RCC 7860 (cell line): ENCODE measurements around the gene RTN4RL2.

Experiments used
- DNase-seq: peaks from one replicate; pipeline ENCODE4 v3.0.0-alpha.2; 2015; ENCODE audit warnings: low spot score
- FAIRE-seq: peaks from 2 replicates; lab custom pipeline; 2012; peaks lifted over from hg19 to GRCh38; lab: Jason Lieb, UNC

RTN4RL2 gene

DNA sequence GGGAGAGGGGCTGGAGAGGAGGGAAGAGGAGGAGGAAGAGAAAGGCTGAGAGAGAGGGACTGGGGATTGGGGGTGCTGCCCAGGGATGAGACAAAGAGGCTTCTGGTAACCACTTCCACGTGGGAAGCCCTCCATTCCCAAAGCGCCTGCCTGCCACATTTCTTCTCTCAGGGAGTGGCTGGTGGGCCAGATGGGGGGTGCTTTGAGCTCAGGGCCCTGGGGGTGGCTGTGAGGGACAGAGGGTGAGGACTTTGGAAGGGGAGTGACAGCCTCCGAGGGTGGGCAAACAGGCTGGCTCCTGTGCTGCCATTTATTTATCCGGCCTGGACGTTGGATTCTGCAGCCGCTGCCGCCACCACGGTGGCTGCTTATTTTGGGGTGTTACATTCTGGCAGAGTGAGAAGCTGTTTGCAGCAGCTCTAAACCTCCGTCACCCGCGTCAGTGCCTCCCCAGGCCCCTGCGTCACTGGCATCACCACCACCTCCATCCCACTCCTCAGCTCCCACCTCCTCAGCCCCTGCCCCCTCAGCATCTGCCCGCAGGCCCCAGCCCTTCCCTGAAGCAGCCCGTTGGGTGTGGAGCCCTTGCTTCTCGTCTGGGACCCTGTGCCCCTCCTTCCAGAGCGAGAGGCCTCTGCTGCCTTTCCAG is 1.6 kb downstream of the RTN4RL2 start:
- DNase-seq (no peak), FAIRE-seq (no peak)

DNA sequence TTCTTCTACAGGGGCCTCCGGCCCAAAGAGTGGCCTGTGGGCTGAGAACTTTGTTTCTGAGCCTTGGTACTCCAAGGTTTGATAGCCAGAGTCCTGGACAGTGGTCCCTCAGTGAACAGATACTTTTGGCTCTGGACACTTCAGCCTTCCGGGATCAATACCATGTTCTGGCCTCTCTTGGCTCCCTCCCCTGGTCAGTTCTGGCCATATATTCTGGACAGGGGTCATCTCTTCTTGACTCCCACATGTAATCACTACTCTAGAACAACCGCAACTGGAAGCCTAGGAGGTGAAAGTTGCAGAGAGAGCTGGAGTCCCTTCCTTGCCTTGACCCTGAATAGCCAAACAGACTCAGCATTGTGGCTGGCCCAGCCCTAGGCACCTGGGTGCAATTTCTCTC is 2.3 kb downstream of the RTN4RL2 start:
- FAIRE-seq, result no peak
- DNase-seq, result no peak

DNA sequence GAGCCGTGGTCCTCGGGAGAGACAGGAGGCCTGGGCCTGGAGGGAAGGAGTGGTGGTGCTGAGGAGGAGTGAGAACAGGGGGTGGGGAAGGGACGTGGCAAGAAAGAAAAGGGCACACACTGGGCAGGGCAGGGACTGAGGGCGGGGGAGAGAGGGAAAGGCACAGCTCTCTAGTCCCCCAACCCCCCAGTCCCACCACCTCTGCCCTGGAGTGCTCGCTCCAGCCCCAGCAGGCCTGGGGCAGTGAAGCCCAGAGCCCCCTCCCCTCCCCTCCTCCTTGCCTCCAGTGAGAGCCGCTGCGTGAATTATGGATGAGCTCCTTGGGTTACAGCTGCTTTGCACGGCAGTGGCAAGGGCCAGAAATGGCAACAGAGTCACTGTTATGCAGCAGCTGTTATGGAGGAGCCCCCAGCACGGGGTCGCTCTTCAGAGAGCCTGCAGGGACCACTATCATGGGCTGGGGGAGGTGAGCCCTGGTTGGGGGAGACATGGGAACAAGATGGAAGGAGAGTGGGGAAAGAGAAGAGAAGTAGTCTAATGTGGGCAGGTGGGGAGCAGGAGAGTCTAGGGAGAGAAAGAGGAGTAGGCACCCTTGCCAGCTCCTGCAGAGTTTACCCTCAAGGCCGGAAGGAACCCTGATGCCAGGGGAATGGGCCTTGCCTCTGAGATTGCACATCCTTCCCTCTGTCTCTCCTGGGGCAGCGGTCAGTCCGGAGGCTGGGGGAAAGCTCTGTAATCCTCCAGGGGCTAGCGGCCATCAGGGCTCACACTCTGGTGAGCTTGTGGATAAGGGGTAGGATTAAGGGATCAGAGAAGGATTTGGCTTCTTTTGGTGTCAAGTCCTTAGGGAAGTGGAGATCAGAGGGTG is 3.6 kb downstream of the RTN4RL2 start:
- DNase-seq, result no peak
- FAIRE-seq, result no peak

DNA sequence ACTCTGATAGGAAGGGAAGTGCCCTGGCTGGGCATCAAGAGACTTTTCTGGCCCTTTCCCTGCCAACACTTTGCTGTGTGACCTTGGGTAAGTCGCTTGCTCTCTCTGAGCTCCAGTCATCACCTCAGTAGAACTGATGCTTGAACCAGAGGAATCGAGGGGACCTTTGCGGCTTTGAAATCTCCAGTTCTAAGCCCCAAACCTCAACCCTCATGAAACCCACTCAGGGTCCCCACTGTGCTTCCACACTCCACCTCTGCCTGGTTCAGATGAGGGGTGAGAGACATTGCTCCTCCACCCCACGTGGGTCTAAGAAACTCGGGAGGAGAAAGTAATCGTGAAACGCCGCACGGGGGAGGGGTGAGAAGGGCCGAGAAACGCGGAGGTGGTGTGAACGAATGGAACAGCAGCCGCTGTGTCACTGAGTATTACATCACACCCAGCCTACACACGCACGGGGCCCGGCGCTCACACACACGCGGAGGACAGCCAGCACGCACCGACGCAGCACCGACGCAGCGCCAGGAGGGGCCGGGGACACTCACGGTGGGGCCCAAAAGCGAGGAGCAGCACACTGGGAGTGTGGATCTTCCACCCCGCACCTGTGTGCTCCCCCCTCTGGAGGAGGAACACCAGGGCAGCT is 4.3 kb downstream of the RTN4RL2 start:
- DNase-seq, result no peak
- FAIRE-seq, result no peak

DNA sequence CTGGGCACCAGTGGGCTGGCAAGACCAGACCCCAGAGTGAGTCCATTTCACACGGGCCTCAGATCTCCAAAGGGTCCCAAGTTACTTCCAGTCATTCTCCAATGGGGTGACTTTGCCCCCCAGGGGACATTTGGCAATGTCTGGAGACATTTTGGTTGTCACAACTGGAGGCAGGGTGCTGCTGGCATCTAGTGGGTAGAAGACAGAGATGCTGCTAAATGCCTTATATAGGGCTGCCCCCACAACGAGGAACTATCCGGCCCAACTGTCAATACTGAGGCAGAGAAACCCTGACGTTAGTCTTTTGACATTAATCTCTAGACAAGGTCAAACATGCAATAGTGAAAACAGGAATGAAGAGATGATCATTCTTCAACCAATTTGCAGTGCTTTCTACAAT is 6.4 kb downstream of the RTN4RL2 start:
- no peak for FAIRE-seq

DNA sequence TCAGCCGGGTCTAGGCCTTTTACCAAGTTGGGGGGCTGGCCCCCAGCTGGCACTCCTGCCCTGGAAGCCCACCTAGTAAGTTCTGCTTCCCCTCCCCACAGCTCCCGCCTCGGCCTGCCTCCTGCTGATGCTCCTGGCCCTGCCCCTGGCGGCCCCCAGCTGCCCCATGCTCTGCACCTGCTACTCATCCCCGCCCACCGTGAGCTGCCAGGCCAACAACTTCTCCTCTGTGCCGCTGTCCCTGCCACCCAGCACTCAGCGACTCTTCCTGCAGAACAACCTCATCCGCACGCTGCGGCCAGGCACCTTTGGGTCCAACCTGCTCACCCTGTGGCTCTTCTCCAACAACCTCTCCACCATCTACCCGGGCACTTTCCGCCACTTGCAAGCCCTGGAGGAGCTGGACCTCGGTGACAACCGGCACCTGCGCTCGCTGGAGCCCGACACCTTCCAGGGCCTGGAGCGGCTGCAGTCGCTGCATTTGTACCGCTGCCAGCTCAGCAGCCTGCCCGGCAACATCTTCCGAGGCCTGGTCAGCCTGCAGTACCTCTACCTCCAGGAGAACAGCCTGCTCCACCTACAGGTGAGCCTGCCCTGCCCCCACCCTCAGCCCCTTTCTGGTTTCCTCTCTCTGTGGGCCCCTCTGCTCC is 7.3 kb downstream of the RTN4RL2 start:
- DNase-seq (no peak), FAIRE-seq (no peak)

More for the DNA sequence above, 6.4 kb downstream of the RTN4RL2 start:
- DNase-seq, result no peak

DNA sequence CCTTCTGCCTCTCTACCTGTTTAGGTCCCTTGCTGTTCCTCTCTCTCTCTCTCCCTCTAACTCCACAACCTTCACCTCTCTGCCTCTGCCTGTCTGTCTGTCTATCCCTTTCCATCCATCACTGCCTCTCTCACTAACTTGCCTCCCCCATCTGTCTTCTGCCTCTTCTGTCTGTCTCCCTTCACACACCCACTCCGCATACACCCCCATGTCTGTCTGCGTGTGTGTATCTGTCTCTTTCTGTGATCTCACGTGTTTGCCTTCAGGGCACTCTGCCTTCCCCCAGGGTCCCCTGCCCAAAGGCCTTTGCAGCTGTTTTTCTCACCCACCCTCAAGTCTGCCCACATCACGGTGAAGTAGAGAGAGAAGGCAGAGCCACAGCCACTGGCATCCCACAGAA is 7.9 kb downstream of the RTN4RL2 start:
- FAIRE-seq (no peak), DNase-seq (no peak)

DNA sequence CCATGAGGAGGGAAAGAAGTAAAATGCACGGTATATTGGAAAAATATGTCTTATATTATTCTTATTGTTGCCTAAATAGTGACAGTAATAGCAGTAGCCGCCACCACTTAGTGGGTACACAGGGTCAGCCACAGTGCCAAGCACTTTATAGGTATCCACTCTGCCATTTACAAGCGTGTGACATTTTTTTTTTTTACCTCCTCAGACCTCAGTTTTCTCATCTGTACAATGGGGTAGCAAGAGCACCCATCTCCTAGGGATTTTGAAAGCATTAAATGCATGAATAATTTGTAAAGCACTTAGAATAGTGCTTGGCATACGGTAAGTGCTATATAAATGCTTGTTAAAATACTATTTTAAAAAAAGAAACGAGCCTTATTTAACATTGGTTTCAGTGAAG is 8.9 kb downstream of the RTN4RL2 start:
- DNase-seq (no peak), FAIRE-seq (no peak)

DNA sequence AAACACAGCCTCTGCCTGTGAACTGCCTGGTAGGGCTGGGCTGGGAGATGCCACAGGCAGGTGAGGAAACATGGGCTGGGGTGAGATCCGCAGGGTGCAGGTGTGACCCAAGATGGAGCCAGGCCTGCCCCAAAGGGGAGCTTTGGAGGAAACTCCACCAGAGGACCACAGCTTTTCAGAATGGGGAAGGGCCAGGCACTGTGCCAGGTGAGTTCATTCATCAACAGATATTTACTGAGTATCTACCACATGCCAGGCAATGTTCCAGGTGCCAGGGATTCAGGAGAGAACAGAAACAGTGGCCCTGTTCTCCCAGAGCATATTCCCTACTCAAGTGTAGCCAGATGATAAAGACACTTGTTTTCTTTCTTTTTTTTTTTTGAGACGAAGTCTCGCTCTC is 11.2 kb downstream of the RTN4RL2 start:
- no peak for FAIRE-seq
- no peak for DNase-seq

DNA sequence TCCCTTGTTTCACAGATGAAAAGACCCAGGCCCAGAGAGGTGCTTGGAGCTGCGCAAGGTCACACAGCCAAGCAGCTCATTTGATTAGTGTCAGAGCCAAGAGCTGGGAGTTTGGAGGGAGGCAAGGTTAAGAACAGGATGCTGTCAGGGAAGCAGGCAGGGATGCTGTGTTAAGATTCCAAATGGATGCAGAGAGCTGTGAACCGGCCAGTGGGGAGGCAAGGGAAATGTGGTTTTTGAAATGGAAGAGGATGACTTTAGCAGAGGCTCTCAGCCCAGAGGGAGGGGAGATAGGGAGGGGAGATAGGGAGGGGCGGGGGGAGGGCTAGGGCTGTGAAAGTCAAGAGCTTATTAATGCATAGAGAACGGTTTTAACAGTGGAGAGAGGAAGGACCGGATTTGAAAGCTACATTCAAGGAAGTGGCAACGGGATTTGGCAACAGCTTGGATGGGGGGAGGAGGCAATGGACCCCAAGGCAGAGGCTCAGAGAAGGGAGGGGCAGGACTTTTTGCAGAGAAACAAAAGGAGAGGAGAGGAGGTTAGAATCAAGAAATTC is 13.0 kb downstream of the RTN4RL2 start:
- DNase-seq, result no peak
- FAIRE-seq, result no peak

DNA sequence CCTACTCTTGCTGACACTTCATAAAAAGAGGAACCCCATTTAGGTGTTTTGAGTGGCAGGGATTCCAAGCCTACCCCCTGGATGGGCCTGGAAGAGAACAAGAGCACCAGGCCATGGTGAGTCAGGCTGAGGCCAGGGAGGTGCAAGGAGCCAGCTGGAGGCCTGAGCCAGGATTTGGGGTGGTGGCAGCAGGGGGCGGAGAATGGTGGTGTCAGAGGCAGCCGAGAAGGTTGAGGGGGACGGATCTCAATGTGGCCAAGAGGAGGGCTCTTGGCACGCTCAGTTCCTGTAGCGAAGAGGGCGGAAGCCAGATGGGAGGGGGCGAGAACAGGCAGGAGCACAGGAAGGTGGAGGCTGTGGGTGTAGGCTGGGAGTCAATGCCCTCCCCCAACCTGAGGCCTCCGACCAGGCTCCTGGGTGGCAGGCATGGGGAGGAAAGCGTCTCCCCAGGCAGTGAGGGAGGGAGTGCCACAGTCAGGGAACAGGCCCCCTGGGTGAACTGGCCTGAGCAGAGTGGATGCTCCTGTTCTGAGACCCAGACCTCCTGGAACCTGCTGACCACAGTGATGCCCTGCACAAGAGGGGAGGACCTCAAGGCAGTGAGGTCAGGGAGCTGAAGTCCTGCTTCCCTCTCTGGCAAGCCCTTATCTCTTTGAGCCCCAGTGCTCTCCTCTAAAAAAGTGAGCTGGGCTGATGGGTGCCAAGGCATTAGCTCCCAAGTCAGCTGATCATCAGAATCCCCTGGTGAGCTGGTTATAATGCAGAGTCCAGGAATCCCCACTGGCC is 13.9 kb downstream of the RTN4RL2 start:
- DNase-seq, result no peak
- no peak for FAIRE-seq

DNA sequence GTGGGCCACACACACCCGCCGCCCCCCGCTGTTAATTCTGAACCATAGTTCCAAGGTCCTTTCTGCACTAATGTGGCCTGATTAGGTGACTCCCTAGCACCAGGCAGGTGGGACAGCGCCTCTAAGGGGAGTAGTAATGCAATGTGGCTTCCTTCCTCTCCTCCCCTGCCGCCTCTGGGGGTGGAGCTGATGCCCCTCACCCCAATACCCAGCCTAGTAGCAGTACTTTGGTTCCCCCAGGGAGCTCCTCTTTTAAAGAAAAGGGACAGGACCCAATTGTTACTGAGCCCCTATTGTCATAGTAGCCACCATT is 14.4 kb downstream of the RTN4RL2 start:
- DNase-seq (no peak), FAIRE-seq (no peak)

DNA sequence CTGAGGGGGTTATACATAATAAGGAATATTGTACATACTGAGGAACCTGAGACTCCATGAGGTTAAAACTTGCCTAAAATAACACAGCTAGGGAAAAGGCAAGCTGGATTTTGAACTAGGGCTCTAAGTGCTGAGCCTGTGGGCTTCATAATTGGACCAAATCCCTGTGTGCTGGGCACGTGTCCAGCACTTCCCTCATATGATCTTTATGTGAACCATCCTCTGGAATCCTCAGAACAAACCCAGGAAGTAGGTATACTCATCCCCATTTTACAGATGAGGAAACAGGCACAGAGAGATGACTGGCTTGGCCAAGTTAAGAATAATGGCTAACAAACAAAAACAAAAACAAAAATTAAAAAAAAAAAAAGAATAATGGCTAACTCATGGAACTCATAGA is 14.9 kb downstream of the RTN4RL2 start:
- no peak for FAIRE-seq
- DNase-seq, result no peak

DNA sequence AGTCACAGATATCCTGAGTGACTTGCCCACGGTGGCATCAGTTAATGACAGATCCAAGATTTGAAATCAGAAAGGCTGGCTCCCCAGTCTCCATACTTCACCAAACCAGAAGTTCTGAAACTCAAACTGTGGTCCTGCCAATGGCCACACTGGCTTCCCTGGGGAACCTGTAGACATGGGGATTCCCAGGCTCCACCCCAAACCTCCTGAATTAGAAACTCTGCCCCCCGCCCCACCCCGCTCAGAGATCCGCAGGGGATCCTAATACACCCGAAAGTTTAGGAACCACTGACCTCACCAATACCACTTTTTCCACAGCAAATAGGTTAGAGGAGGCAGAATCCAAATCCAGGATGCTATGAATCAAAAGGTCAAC is 15.3 kb downstream of the RTN4RL2 start:
- FAIRE-seq (no peak), DNase-seq (no peak)

DNA sequence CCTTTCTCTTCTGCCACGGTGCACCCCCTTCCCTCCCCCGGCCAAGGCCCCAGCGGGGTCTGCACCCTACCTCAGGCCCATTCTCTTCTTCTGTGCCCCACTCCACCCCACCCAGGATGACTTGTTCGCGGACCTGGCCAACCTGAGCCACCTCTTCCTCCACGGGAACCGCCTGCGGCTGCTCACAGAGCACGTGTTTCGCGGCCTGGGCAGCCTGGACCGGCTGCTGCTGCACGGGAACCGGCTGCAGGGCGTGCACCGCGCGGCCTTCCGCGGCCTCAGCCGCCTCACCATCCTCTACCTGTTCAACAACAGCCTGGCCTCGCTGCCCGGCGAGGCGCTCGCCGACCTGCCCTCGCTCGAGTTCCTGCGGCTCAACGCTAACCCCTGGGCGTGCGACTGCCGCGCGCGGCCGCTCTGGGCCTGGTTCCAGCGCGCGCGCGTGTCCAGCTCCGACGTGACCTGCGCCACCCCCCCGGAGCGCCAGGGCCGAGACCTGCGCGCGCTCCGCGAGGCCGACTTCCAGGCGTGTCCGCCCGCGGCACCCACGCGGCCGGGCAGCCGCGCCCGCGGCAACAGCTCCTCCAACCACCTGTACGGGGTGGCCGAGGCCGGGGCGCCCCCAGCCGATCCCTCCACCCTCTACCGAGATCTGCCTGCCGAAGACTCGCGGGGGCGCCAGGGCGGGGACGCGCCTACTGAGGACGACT is 15.9 kb downstream of the RTN4RL2 start:
- FAIRE-seq, result no peak
- DNase-seq, result no peak

DNA sequence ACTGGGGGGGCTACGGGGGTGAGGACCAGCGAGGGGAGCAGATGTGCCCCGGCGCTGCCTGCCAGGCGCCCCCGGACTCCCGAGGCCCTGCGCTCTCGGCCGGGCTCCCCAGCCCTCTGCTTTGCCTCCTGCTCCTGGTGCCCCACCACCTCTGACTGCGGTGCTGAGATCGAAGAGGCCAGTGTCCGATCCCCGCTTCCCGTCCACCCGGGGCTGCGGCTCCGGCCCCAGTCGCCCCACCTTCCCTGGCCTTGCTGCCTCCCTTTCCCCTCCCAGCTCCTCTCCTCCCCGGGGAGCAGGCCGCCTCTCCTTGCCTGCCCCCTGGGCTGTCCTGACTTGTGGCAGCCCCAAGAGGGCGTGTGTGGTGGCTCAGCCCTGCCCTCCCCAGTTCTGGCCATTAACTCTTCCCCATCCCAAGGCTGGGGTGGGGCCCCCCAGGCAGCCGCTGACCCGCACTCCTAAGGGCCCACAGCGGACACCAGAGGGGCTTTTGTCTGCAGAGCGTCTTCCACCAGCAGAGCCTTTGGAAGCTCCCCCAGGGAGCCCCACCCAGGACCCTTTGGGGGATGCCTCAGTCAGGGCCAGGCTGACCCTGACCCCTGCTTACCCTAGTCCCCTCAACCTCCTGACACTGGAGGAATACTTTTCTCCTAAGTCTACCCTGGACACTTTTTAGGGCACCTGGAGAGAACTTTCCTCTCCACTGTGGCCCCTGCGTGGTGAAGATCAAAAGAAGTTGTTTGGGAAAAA is 16.6 kb downstream of the RTN4RL2 start:
- FAIRE-seq, result no peak
- no peak for DNase-seq

DNA sequence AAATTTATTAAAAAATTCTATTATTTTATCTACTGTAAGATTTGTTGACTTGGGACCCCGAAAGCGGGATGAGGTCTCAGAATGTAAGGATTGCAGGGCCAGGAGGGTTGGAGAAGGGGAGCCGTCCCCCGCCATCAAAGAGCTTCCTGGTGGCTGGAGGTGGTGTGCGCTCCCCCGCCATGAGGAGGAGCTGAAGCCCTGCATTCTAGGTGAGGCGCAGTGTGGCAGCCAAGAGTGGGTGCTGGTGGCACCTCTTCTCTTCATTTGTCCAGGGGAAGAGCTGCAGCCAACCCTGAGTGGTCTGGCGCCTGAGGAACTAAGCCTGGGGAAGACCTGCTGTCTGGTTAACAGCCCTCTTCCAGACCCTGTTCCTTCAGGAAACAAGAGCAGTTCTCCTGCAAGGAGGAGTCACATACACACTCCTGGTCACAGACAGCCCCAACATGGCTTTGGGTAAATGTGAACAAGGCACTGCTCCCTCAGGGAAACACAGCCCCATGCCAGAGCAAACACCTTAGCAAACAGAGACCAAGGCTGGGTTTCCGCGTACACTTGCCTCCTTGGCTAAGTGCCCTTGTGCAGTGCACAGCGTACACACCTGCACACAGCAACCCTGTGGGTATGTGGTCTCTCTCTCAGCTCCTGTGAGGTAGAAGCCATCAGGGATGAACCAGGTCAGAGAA is 17.3 kb downstream of the RTN4RL2 start:
- DNase-seq, result no peak
- FAIRE-seq, result no peak

DNA sequence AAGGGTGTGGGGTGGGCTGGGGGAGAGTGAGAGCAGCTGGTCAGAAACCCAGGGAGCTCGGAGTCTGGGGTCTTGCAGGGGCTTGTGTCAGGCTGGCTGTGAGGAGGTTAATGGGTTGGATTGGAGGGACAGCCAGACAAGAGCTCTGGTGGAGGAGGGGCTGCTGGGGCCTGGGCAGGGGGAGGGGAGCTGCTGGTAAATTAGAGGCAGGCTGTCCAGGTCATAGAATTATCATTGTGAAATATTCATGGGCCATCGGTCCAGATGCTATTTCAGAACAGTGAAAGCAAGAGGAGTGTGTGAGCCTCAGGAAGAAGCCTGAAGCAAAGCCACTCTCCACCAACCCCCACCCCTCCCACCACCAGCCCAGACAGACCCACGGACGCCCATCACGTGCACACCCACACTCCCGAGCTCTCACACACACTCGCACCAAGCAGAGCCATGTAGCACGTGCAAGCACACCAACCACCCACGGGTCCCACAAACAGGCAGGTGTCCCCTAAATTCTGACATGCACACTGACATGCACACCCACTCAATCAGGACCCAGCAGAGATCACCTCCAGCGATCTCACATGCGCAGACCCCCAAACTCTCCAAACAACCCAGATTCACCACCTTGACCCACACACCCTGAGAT is 18.8 kb downstream of the RTN4RL2 start:
- FAIRE-seq (no peak), DNase-seq (no peak)
